CMK (cell line): ENCODE measurements around the gene BAZ2A.
"Not testable (repeated sequence)": the region's sequence is repeated elsewhere in the genome, so short reads cannot be mapped to it uniquely, and the experiment has no call there.

Source experiments
- DNase-seq: peaks from one replicate; pipeline ENCODE4 v3.0.0-alpha.2; 2010; ENCODE audit warnings: low read depth

The BAZ2A gene

GRCh38 chr12:56593909-56594621, 36.1 kb downstream of the BAZ2A start:
- DNase-seq, result no peak

DNA sequence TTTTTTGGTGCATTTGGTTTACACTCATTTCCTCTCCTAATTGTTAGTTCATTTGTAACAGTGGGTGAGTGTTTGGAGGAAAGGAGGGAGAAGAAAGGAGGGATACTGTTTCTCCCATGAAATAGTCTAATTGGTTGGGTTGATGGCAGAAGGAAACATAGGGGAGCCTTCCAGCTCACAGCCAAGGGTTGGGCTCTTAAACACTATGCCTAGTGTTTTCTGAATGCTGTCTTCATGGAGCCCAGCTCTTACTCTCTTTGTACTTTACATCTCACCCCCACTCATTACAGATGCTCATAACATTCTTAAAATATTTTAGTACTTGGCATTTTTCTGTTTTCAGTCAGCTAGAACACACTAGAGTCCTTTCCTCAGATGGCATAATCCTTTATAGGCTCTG, 38.2 kb downstream of the BAZ2A start:
- no peak for DNase-seq

- no peak for DNase-seq
These were observed 39.0 kb downstream of the BAZ2A start for GRCh38 chr12:56591126-56591525.

GRCh38 chr12:56590237-56590830, 39.8 kb downstream of the BAZ2A start:
- no peak for DNase-seq

DNA sequence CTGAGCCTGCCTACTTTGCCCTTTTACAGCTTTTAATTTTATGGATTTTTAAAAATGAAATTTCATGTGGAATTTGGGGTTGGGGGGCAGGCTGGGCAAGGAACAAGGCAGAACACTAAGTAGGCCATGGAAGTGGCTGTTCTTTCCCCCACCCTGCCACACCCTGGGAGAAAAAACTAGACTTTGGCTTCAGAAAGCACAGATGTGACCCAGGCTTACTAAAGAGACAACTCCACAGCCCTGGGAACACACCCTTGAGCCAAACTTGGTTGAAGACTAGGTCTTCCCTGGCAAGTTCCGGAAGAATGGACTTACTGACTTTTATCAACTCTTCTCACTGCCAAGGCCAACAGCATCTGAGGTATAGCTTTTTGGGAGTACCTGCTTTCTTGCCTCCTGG, 40.3 kb downstream of the BAZ2A start:
- no peak for DNase-seq

GRCh38 chr12:56585098-56585497, 45.0 kb downstream of the BAZ2A start:
- no peak for DNase-seq

- DNase-seq, result no peak
These were observed 48.5 kb downstream of the BAZ2A start for GRCh38 chr12:56581418-56582145.

DNA sequence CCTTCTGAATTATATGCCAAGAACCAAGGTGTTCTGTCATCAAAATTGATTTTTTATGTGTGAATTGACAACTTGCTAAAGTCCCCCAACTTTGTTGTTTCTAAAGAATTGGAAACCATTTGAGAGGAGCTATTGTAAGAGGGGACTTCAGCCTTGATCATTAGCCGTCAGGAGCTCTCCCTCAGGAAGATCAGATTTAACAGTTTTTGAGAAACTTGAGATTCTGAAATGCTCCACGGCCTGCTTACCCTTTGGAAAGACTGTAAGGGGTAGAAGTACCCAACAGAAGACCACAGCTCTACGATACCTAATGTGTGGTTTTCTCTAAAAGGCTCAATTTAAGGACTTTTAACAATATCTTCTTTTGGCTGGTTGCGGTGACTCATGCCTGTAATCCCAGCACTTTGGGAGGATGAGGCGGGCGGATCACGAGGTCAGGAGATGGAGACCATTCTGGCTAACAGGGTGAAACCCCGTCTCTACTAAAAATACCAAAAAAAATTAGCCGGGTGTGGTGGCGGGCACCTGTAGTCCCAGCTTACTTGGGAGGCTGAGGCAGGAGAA, 51.1 kb downstream of the BAZ2A start:
- no peak for DNase-seq

DNA sequence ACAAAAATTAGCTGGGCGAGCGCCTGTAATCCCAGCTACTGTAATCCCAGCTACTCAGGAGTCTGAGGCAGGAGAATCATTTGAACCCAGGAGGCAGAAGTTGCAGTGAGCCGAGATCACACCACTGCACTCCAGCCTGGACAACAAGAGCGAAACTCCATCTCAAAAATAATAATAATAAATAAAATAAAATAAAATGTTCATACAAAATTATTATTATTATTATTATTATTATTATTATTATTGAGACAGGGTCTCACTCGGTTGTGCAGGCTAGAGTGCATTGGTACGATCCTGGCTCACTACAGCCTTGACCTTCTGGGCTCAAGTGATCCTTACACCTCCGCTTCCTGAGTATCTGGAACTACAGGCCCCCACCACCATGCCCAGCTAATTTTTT, 52.9 kb downstream of the BAZ2A start:
- DNase-seq, result not testable (repeated sequence)

DNA sequence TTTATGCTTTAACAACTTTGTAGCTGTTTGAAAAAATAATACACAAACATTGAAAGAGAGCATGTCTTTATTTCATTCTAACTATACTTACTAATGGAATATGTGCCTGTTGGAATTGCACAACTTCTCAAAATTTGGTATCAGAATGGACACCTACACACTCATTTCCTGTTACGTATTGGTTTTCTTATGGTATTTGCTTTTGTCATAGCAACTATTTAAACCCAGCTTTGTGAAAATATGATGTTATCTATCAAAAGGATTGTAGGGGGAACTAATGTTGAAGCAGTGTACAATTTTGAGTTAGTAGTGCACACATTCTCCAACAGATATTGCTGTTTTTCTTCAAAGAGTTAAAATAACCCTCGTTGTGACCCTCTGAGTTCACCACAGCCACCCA, 55.9 kb downstream of the BAZ2A start:
- DNase-seq, result no peak

DNA sequence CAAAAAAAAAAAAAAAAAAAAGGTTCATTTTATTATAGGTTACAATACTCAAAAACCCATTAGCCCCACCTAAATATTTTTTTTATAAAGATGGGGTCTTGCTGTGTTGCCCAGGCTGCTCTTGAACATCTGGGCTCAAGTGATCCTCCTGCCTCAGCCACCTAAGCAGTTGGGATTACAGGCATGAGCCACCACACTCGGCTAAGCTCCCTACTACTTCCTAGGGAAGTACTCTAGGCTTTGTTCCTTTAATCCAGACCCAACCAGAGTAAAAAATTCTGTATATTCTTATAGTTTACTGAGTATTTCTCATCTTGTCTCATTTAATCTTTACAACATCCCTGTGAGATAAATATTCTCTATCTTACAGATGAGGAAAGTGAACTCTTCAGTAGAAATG, 57.8 kb downstream of the BAZ2A start:
- DNase-seq, result no peak

GRCh38 chr12:56571121-56571520, 59.0 kb downstream of the BAZ2A start:
- no peak for DNase-seq

DNA sequence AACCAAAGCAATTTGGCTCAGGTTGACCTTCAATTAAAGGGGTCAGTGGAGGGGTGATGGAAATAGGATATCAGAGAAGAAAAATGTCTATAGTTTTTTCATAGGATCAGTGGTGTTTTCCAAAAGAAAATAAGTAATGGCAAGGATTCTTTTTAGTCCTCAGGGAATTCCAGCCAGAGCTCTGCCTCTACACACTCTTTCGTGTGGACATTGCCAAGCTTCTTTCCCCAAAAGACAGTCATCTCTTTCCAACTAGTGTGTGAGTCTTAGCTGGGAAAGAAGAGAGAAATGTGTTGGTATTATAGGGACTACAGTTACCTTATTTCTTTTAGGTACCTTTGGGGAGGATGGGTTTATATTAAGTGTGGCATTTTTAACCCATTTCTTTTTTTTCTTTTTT, 62.0 kb downstream of the BAZ2A start:
- no peak for DNase-seq

DNA sequence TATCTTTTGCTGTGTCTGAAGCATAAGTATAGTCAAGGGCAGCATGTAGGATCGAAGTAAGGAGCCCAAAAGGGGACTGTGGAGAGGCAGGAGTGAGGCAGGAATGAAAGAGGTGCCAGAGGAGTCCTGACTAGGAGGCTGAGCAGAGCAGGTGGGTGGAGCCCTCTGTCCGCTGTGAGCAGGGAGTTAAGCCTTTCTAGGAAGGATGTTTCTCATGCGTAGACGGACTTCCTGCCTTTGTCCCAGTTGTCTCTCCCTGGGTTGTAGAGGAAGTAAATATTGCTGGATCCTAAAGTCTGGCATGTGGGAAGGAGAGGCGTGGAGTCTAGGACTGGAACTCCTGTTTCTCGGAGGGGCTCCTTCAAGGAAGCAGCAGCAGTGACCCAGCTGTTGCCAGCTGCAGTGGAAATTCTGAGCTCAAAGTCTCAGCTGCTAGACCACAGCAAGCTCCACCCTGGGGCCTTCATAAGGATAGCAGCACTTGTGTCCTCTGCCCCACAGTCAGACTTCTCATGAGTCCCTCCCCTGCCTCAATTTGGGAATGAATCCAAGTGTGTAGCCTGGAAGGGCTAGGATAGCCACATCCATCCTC, 64.5 kb downstream of the BAZ2A start:
- DNase-seq, result no peak

DNA sequence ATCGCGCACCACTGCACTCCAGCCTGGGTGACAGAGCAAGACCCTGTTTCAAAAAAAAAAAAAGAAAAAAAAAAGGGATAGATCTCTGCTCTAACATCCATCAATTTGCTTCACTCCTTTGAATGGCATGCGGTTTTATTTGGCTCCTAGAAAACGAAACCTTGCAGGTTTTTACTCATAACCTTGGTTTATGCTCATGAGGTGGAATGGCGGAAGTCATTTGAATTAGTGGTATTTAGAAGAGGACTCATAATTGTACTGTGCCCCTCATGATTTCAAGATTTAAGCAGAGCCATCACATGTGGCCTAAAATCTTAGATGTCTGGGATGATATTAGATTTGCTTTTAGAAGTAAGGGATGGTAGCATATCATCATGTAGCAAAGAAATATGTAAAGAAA, 79.1 kb downstream of the BAZ2A start:
- DNase-seq, result no peak

DNA sequence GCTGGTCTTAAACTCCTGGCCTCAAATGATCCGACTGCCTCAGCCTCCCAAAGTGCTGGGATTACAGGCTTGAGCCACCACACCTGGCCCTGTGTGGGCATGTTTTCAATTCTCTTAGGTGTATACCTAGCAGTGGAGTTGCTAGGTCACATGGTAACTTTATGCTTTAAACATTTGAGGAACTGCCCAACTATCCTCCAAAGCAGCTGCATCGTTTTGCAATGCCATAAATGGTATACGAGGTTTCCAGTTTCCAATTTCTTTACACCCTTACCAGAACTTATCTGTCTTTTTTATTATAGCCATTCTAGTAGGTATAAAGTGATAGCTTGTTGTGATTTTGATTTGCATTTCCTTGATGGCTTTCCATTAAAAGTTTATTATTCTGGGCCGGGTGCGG, 83.4 kb downstream of the BAZ2A start:
- DNase-seq, result no peak
